ENCODE data around the gene THEM4. TPM values are rescaled to one million over a fixed set of nuclear protein-coding genes. Genes with fewer than 3 reads are reported as not detected.
A peak's percentile ranks its signal among the peaks of the same experiment; 100 is the strongest.

Gene THEM4
- total RNA-seq, 1 donor from 2014 or later, result 27.2 TPM

GRCh38 chr1:151944126-151944856, 35.0 kb upstream of the THEM4 start:
- Mint-ChIP-seq H3K4me3 (ENCODE audit: low read depth) (no peak overlapping the region), H3K27ac (no peak overlapping the region), H3K27me3 (ENCODE audit: low read depth) (no peaks in the 10 kb centered on the region), H3K36me3 (ENCODE audit: low read depth) (no peaks in the 10 kb centered on the region), H3K4me1 (ENCODE audit: low read depth) (peaks cover 34% of the 10 kb centered on the region), H3K9me3 (no peaks in the 10 kb centered on the region)
- intact Hi-C loops (cut with micrococcal nuclease), result loop anchor here (10.0 kb wide), 1 partner anchor 241 kb away; no protein-coding TSS in a partner anchor
- DNase-seq (ENCODE audit: low spot score), result no peak

DNA sequence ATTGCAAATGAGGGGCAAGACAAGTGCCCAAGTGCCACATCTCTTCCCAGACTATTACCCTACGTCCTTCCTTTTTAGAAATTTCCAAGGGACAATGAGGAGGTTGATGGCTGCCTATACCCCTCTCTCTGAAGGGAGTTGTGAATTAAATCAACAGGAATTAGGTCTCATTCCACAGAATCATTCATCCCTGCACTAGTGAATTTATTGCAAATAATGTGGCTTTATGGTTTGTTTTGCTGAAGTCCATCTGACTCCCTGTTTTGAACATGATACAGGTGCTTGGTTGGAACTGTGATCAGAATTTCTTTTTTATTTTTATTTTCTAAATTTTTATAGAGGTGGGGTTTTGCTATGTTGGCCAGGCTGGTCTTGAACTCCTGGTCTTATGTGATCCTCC, 34.3 kb upstream of the THEM4 start:
- DNase-seq (ENCODE audit: low spot score), result no peak
- Mint-ChIP-seq H3K9me3 (no peaks in the 10 kb centered on the region), H3K36me3 (ENCODE audit: low read depth) (no peaks in the 10 kb centered on the region), H3K4me1 (ENCODE audit: low read depth) (peaks cover 34% of the 10 kb centered on the region), H3K4me3 (ENCODE audit: low read depth) (no peak overlapping the region), H3K27ac (no peak overlapping the region), H3K27me3 (ENCODE audit: low read depth) (no peaks in the 10 kb centered on the region)
- intact Hi-C loops (cut with micrococcal nuclease), result loop anchor here (10.0 kb wide), 1 partner anchor 241 kb away; no protein-coding TSS in a partner anchor

DNA sequence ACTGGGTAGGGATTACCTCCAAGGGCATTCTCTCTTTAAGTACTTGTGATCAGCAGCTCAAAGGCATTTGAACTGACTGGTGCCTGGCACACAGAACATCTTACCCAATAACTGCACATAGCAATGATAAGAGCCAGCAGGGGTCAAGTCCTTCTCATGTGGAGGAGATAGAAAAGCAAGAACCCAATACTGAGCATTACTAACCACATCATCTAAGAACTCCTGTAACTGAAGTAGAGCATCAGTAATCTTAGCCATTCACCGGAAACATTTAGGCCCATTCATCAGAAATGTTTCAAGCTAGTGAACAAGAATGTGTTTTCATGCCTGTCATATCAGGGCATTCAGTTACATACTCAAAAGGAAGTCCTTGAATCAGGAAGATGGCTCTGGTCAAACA, 33.6 kb upstream of the THEM4 start:
- no peak for DNase-seq (ENCODE audit: low spot score)
- peak overlapping the region; percentile 44 for H3K27ac Mint-ChIP-seq
- H3K9me3 Mint-ChIP-seq, result no peaks in the 10 kb centered on the region
- H3K36me3 Mint-ChIP-seq (ENCODE audit: low read depth), result no peaks in the 10 kb centered on the region
- peaks cover 34% of the 10 kb centered on the region for H3K4me1 Mint-ChIP-seq (ENCODE audit: low read depth)
- H3K27me3 Mint-ChIP-seq (ENCODE audit: low read depth), result no peaks in the 10 kb centered on the region
- intact Hi-C loops (cut with micrococcal nuclease), result loop anchor here (10.0 kb wide), 1 partner anchor 242 kb away; no protein-coding TSS in a partner anchor
- no peak overlapping the region for H3K4me3 Mint-ChIP-seq (ENCODE audit: low read depth)

DNA sequence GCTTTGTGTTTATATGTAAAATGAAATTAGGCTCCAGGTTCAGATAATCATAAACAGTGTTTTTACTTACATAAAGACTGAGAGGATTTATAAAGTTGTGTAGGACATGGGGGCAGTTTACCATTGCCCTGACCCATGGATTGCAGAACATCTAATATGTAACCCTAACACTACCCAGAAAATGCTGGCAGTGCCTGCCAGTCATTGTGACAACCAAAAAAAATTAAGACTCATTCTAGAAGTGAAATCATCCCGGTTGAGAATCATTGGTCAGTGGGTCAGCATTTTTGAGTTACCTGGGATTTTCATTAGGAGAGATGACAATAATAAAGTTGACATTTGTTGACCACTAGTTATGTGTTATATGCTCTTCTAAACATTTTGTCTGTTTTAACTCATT, 31.2 kb upstream of the THEM4 start:
- DNase-seq (ENCODE audit: low spot score), result no peak
- Mint-ChIP-seq H3K4me3 (ENCODE audit: low read depth) (no peak overlapping the region), H3K27ac (no peak overlapping the region), H3K36me3 (ENCODE audit: low read depth) (no peaks in the 10 kb centered on the region), H3K27me3 (ENCODE audit: low read depth) (peaks cover 3% of the 10 kb centered on the region), H3K9me3 (no peaks in the 10 kb centered on the region), H3K4me1 (ENCODE audit: low read depth) (peaks cover 19% of the 10 kb centered on the region)
- intact Hi-C loops (cut with micrococcal nuclease), result loop anchor here (2.0 to 10.0 kb wide), 2 partner anchors 94 to 244 kb away; no protein-coding TSS in a partner anchor

DNA sequence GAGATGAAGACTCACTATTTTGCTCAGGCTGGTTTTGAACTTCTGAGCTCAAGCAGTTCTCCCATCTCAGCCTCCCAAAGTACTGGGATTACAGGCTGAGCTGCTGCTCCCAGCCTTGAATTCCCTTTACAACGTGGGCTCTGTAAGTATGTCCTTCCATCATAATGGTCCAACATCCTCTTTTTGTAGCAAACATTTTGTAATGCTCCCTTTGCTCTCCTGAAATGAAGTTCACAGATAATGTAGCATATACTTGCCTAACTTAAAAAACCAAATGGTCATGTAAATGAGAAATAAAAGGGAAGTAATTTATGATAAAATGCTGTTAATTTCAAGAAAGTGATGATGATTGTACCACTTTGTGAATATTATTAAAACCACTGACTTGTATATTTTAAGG, 30.5 kb upstream of the THEM4 start:
- H3K27ac Mint-ChIP-seq, result no peak overlapping the region
- no peaks in the 10 kb centered on the region for H3K9me3 Mint-ChIP-seq
- intact Hi-C loops (cut with micrococcal nuclease), result loop anchor here (2.0 to 10.0 kb wide), 2 partner anchors 95 to 245 kb away; no protein-coding TSS in a partner anchor

DNA sequence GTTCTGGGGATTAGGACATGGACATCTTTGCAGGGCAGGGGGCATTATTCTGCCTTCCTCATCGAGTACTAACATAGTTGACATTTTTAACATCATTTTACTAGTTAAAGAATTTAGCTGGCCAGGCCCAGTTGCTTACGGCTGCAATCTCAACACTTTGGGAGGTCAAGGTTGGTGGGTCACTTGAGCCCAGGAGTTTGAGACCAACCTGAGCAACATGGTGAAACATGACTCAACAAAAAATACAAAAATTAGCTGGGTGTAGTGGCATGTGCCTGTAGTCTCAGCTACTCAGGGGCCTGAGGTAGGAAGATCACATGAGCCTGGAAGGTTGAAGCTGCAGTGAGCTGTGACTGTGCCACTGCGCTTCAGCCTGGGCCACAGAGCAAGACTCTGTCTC, 29.8 kb upstream of the THEM4 start:
- Mint-ChIP-seq H3K4me1 (ENCODE audit: low read depth) (peaks cover 12% of the 10 kb centered on the region), H3K27ac (no peak overlapping the region), H3K9me3 (no peaks in the 10 kb centered on the region), H3K4me3 (ENCODE audit: low read depth) (no peak overlapping the region), H3K36me3 (ENCODE audit: low read depth) (no peaks in the 10 kb centered on the region), H3K27me3 (ENCODE audit: low read depth) (peaks cover 10% of the 10 kb centered on the region)
- intact Hi-C loops (cut with micrococcal nuclease), result no loop called here
- DNase-seq (ENCODE audit: low spot score), result no peak

More for the DNA sequence above, 30.5 kb upstream of the THEM4 start:
- Mint-ChIP-seq H3K36me3 (ENCODE audit: low read depth) (no peaks in the 10 kb centered on the region), H3K4me3 (ENCODE audit: low read depth) (no peak overlapping the region), H3K4me1 (ENCODE audit: low read depth) (peaks cover 13% of the 10 kb centered on the region), H3K27me3 (ENCODE audit: low read depth) (peaks cover 8% of the 10 kb centered on the region)
- DNase-seq (ENCODE audit: low spot score), result no peak

DNA sequence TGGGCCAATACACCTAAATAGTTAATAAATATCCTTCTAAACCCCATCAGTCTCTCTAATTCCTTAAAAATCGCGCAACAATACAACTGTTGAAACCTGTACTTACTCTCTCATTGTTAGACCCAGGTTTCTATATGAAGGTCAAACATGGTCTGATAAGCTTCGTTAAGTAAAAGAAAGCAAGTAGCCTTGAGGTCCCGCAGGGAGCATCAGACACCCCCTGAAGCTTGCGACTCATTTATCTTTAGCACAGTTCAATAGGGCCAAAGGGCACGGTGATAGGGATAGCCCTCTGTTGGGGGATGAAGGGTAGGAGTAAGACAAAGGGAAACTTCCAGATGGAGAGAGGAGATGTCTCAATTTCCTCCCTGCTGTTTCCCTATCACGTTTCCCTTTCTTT, 27.3 kb upstream of the THEM4 start:
- no peak for DNase-seq (ENCODE audit: low spot score)
- Mint-ChIP-seq H3K4me3 (ENCODE audit: low read depth) (no peak overlapping the region), H3K4me1 (ENCODE audit: low read depth) (peaks cover 7% of the 10 kb centered on the region), H3K27me3 (ENCODE audit: low read depth) (peaks cover 14% of the 10 kb centered on the region), H3K36me3 (ENCODE audit: low read depth) (no peaks in the 10 kb centered on the region), H3K9me3 (no peaks in the 10 kb centered on the region), H3K27ac (no peak overlapping the region)
- intact Hi-C loops (cut with micrococcal nuclease), result no loop called here

DNA sequence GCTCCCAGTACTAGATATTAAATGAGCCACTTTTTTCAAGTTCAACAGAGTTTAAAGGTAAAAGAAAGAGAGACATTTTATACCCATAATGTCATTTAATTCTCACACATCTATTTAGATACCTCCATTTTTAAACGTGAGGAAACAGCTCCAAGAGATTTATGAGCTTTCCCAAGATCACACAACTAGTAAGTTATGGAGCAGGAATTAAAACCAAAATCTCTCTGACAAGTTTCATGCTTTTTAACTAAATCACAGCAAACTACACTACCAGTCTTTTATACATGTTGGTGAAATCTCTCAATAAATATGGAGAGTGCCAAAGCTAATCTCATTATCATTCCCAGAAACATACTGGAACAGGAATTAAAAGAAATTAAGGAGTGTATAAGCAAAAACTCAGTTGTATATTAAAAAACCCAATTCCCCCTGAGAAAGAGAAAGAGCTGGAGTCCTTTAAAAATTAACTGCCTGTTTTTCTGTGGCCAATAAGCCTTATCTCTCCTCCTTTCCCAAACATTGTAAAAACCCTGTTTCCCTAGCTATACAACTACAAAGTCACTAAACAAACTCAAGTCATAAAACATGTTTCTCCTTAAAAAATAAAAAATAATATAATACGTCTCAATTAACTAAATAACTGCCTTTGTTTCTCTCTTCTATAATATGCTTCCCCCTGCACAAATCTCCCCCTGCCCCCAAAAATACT, 26.7 kb upstream of the THEM4 start:
- H3K4me3 Mint-ChIP-seq (ENCODE audit: low read depth), result no peak overlapping the region
- H3K27me3 Mint-ChIP-seq (ENCODE audit: low read depth), result peaks cover 14% of the 10 kb centered on the region
- H3K36me3 Mint-ChIP-seq (ENCODE audit: low read depth), result no peaks in the 10 kb centered on the region
- intact Hi-C loops (cut with micrococcal nuclease), result loop anchor here (2.0 kb wide), 1 partner anchor 61 kb away; no protein-coding TSS in a partner anchor
- H3K27ac Mint-ChIP-seq, result no peak overlapping the region
- no peak for DNase-seq (ENCODE audit: low spot score)
- peaks cover 3% of the 10 kb centered on the region for H3K4me1 Mint-ChIP-seq (ENCODE audit: low read depth)
- no peaks in the 10 kb centered on the region for H3K9me3 Mint-ChIP-seq

DNA sequence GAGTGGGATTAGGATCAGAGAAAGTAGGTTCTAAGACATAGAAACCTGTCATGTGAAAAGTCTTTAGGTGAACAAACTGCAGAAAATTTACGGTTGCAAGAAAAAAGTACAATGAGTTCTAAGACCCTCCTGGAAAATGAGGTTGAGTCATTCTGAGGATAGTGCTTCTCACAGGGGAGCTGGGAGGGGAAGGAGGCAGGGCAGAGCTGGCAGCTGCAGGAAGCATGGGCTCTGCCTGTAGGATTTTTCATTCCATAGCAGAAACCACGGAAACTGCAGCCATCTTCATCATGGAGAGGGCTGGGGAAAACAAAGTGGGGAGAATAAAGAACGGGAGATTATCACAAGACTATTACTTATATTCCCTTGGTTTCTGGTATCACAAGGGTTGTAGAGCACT, 25.8 kb upstream of the THEM4 start:
- no peaks in the 10 kb centered on the region for H3K9me3 Mint-ChIP-seq
- DNase-seq (ENCODE audit: low spot score), result no peak
- intact Hi-C loops (cut with micrococcal nuclease), result loop anchor here (2.0 kb wide), 1 partner anchor 62 kb away; no protein-coding TSS in a partner anchor

DNA sequence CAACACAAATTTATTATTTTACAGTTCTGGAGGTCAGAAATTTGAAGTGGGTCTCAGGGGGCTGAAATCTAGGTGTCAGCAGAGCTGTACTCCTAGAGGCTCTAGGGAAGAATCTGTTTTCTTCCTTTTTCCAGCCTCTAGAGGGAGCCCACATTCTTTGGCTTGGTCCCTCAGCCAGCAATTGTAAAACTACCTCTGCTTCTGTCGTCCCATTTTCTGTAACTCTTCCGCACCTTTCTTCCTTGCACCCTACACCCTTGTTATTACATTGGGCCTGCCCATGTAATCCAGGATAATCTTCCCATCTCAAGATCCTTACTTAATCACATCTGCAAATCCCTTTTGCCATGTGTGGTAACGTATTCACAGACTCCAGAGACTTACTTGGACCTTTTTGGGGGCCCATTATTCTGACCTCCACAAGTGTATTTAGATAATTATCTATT, 24.8 kb upstream of the THEM4 start:
- Mint-ChIP-seq H3K36me3 (ENCODE audit: low read depth) (no peaks in the 10 kb centered on the region), H3K4me3 (ENCODE audit: low read depth) (no peak overlapping the region), H3K27ac (no peak overlapping the region), H3K9me3 (no peaks in the 10 kb centered on the region), H3K4me1 (ENCODE audit: low read depth) (peaks cover 3% of the 10 kb centered on the region), H3K27me3 (ENCODE audit: low read depth) (peaks cover 14% of the 10 kb centered on the region)
- DNase-seq (ENCODE audit: low spot score), result no peak
- intact Hi-C loops (cut with micrococcal nuclease), result loop anchor here (2.0 to 5.0 kb wide), 2 partner anchors 33 to 63 kb away; no protein-coding TSS in a partner anchor

More for the DNA sequence above, 25.8 kb upstream of the THEM4 start:
- Mint-ChIP-seq H3K36me3 (ENCODE audit: low read depth) (no peaks in the 10 kb centered on the region), H3K27me3 (ENCODE audit: low read depth) (peaks cover 14% of the 10 kb centered on the region), H3K4me1 (ENCODE audit: low read depth) (peaks cover 3% of the 10 kb centered on the region), H3K27ac (no peak overlapping the region), H3K4me3 (ENCODE audit: low read depth) (no peak overlapping the region)

DNA sequence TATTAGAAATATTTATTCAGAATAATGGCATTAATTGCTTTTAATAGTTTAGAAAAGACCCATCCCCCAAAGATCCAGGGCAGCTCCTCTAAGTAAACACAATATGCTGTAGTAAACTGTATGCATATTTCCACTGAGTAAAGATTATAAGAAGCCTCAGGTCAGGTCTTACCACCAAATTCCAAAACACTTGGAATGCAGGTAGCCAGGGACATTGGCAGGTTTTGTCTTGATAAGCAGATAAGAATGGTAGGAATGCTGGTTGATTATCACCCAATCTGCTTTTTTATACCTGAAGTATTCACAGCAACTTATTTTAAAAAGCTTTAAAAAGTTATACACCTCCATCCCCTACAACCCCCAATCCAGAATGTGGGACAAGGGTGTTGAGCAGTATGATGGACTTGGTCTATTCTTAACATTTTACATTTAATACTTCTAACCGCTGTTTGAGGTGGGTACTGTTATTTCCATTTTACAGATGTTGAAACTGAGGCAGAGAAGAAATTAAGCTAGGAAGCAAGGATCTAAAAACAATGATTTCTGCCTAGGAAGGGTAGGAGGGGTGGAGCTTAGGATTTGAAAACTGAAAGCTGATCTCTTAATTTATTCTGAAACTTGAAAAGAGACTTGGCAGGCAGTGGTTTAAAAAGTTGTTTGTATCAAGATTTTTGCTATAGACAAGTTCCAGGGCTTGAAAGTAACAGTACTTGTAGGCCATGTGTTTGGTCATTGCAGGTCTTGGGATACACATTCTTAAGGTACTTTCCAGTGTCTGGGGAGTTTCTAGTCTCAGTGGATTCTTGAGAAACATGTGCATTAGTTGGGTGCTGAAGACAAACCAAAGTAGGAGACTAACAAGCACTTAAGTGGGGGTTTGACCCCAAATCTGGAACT, 15.6 kb upstream of the THEM4 start:
- Mint-ChIP-seq H3K36me3 (ENCODE audit: low read depth) (no peaks in the 10 kb centered on the region), H3K27me3 (ENCODE audit: low read depth) (no peaks in the 10 kb centered on the region), H3K9me3 (no peaks in the 10 kb centered on the region), H3K27ac (peak overlapping the region; percentile 62), H3K4me3 (ENCODE audit: low read depth) (no peak overlapping the region), H3K4me1 (ENCODE audit: low read depth) (peaks cover 30% of the 10 kb centered on the region)
- intact Hi-C loops (cut with micrococcal nuclease), result no loop called here
- no peak for DNase-seq (ENCODE audit: low spot score)

- H3K4me1 Mint-ChIP-seq (ENCODE audit: low read depth), result peaks cover 30% of the 10 kb centered on the region
- H3K27me3 Mint-ChIP-seq (ENCODE audit: low read depth), result peaks cover 1% of the 10 kb centered on the region
- H3K27ac Mint-ChIP-seq, result no peak overlapping the region
- intact Hi-C loops (cut with micrococcal nuclease), result no loop called here
- no peak for DNase-seq (ENCODE audit: low spot score)
- H3K36me3 Mint-ChIP-seq (ENCODE audit: low read depth), result no peaks in the 10 kb centered on the region
- H3K9me3 Mint-ChIP-seq, result no peaks in the 10 kb centered on the region
- H3K4me3 Mint-ChIP-seq (ENCODE audit: low read depth), result no peak overlapping the region
Observed at GRCh38 chr1:151923422-151923821, 14.1 kb upstream of the THEM4 start.

All from activated T-helper 2 cell treated with anti-CD3 and anti-CD28 coated beads, Interferon-gamma antibody, Interleukin-2, Interleukin-4, amounts not matched to agents 10 μg/mL and 5 μg/mL and 100 μg/mL, durations not matched to agents 14 hours and 24 hours and 36 hours (primary cell).